Stimulated activated CD8-positive, alpha-beta memory T cell treated with anti-CD3 and anti-CD28 coated beads, Interleukin-15, amount 100 ng/mL, for 4 hours (primary cell): Measurements from ENCODE around the gene NR6A1.

Experiments
- DNase-seq, 2 donors: peaks; one replicate each; pipeline ENCODE4 v3.0.0-alpha.2; 2020; ENCODE audit warnings: low read depth in 2 of 2

Gene NR6A1

GRCh38 chr9:124503713-124504529, 267.2 kb downstream of the NR6A1 start:
- DNase-seq = no peak

GRCh38 chr9:124502711-124503702, 268.1 kb downstream of the NR6A1 start:
- DNase-seq = no peak

DNA sequence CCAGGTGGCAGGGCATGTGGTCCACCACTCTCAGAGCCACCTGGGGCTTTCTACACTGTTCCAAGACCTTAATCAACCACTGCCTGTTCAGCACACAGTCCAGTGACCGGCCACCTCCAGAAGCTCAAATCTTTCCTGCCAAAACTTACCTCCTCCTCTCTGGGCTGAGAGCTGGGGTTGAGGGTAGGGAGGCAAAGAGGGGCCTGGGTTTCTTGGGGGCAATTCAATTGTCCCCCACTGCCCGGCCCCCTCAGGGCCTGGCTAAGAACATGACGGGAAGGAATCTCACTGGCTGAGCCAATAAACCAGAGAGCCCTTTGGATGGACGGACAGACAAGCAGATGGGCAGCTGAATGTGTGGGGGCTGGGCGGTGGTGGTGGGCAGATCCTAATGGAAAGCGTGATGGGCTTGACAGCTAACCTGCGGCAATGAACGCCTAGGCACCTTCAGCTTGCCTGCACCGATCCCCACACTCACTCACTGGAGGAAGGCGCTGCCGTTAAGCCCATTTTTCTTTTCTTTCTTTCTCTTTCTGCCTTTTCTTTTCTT, 269.3 kb downstream of the NR6A1 start:
- no peak for DNase-seq

GRCh38 chr9:124500796-124501611, 270.1 kb downstream of the NR6A1 start:
- no peak for DNase-seq

- no peak for DNase-seq
Measured at GRCh38 chr9:124500028-124500795, 270.9 kb downstream of the NR6A1 start.

- no peak for DNase-seq
Measured at GRCh38 chr9:124499216-124499615, 271.9 kb downstream of the NR6A1 start.

DNA sequence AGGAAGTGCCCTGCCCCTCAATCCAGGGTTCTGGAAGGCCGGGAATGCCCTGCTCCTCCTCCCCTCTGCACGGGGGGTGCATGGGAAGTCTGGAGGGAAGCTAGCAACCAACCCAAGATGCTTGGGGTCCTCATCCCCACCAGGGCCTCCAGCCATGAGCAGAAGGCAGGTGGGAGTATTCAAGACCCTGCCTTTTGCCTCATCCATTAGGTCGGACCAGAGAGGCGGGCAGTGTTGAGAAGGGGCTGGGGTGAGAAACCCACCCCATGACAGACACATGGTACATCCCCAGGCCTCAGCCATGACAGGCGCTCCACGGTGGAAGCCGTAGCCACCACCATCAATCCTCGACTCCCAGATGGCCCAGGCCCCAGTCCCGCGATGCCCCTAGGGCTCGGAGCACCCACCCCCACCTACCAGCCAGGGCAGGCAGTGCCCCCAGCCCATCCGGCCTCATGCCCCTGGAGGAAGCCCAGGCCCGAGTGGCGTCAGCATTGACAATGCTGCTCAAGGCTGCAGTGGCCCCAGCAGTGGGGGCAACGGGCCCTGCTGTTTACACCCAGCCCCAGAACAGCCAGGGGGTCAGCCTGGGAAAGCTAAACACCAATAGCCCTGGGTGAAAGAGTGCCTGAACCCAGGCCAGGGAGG, 272.5 kb downstream of the NR6A1 start:
- no peak for DNase-seq

DNA sequence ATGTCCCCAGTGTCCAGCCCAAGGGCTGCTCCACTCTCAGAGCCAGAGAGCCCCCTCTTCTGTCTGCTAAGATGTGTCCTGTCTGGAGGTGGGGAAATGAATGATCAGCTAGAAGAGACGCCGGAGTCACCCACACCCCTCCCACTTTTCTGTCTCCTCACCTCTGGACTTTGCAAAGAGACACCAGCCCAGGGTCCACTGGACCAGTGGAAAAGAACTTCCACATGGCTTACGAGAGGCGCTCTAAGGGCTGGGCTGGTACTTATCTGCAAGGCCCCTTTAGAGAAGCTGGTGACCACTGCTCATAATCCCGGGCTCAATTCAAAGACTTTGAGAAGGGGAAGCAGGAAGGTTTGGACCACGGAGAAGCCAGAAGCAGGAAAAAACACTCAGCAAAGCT, 273.1 kb downstream of the NR6A1 start:
- DNase-seq = no peak

GRCh38 chr9:124497441-124497840, 273.7 kb downstream of the NR6A1 start:
- DNase-seq = no peak

DNA sequence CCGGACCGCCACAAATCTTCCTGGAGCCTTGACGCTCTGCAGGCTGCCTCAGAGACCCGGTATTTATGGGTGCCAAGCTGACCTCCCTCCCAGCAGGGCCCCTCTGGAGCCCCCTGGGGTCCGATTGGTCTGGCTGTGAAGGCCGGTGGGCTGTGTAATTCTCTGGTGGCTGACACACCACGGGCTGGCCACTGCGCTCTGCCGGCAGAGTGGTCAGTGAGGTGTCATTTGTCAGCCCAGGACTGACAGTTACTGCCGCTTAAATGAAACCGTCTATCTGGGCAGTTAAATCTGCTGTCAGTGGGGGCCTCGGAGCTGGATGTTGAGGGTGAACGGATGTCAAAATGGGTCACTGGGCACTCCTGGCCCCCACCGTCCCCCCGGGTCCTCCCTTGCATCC, 274.6 kb downstream of the NR6A1 start:
- DNase-seq = no peak

DNA sequence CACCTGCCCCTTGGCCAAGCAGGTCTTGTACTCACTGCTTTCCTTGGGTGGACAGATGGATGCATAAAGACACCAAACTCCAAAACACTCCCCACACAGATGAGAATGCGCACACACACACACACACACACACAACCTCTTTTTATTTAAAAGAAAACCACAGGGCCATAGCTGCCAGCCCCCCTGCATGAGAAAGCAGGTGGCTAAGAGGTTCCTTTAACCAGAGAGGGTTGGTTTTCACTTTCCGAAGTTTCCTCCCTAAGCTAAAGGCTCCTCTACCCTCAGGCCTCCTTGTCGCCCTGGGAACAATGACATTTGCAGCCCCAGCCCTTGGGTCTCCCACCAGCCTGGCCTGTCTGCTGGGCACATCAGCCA, 275.0 kb downstream of the NR6A1 start:
- DNase-seq = no peak

GRCh38 chr9:124495126-124496074, 275.7 kb downstream of the NR6A1 start:
- no peak for DNase-seq

DNA sequence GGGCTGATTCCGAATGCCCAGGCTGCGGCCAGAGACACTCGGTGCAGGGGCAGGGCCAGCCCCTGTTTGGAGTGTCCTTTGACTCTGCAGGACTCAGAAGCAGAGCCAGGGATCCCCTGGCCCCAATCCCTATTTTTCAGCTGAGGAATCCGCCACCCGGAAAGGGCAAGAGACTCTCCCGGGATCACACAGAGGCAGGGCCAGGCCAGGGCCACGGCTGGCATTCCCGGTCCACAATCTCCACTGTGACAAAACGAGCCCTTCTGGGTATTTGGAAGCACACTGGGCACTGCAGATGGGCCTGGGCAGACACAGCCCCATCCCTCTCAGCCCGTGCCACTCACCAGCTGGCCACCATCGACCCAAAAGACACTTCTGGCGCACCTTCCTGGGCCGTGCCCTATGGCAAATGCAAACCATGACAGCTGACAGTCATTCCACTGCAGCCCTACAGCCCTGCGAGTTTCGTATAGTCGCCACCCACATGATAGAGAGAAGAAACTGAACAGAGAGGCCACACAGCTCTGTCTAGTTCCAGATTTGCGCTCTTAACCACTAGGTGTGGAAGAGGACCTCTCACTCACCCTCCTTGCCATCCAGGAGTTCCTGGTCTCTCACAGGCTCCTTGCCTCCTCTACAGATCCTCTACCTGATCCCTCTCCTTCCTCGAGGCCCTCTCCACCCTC, 277.2 kb downstream of the NR6A1 start:
- no peak for DNase-seq

DNA sequence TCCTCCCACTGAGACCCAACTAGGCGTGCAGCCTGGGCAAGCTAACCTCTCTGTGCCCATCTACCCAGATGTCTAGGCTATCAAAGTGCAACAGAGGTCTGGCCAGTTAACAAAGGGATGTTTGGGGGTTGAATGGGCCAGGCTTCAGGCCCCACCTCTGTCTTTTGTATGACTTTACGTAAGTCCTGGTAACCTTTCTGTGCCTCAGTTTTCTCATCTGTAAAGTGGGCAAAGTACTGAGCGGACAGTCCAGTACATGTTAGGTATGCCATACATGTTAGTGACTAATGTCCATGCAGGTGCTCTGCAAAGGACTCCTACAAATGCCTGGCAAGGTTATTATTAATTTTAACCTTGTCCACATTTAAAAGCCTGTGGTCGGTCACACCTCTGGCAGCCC, 277.9 kb downstream of the NR6A1 start:
- no peak for DNase-seq

GRCh38 chr9:124492818-124493217, 278.3 kb downstream of the NR6A1 start:
- DNase-seq = no peak

DNA sequence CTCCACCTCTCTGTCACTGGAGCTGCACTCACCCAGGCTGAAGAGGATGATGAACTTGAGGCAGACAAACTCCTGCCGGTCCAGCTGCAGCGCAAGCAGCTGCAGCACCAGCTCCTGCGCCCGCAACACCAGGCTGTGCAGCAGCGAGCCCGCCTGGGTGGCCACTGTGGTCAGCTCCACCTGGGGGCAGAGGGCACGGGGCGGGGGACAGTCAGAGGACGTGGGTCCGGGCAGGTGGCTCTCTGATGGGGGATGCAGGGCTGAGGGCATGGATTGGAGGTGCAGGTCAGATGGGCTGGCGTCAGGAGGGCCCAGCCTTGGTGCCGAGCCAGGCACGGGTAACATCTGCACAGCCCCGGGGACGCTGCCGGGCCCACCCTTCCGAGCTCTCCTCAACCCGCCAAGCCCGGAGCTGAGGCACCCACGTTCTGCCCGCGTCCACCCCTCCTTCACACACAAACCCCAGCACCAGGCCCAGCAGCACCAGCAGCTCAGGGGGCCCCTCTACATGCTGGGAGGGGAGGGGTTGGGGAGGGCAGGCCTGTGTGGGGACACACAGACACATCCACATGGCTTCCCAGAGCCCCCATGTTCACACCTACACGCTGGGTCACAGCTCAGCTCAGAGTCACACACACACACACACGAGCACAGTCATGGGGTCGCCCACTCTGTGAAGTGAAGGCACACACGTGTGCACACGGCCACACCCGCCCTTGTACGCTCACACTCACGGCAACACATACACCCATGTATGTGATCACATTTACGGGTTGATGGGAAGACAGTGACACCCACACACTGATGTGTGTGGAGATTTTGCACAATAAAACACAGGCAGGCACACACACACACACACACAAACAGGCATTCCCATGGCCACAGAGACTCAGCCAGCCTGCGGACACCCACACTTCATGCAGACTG, 279.8 kb downstream of the NR6A1 start:
- no peak for DNase-seq

GRCh38 chr9:124490004-124490403, 281.1 kb downstream of the NR6A1 start:
- DNase-seq = no peak
